HepG2 (cell line): ENCODE results near the gene FGF19. TPM values are rescaled to one million over a fixed set of nuclear protein-coding genes. Genes with fewer than 3 reads are reported as not detected.

Experiments
- ARNT ChIP-seq: fragments of 450-650 bp; IDR thresholded peaks from 2 replicates; pipeline ENCODE4 v1.6.1; 2017
- CENPT ChIP-seq: sonication (generic); formaldehyde crosslinking; IDR thresholded peaks from 2 replicates; pipeline ENCODE4 v1.8.0; 2022; ENCODE audit warnings: low read depth, mild to moderate bottlenecking, moderate library complexity, missing genetic modification reagents
- FOXC1 ChIP-seq: sonication (generic); formaldehyde crosslinking; IDR thresholded peaks from 2 replicates; pipeline ENCODE4 v1.8.0; 2022; ENCODE audit warnings: mild to moderate bottlenecking, missing genetic modification reagents, borderline replicate concordance
- HMG20B ChIP-seq: conservative IDR thresholded peaks from 2 replicates; pipeline ENCODE4 v1.6.1; 2016; ENCODE audit warnings: missing genetic modification reagents, missing compliant biosample characterization
- HNRNPLL ChIP-seq: fragments of 200-400 bp; formaldehyde crosslinking; IDR thresholded peaks from 2 replicates; pipeline ENCODE4 v1.6.1; 2017; ENCODE audit warnings: mild to moderate bottlenecking, low read depth, low read length; ENCODE audit not compliant: poor library complexity, severe bottlenecking
- KAT8 ChIP-seq: IDR thresholded peaks from 2 replicates; pipeline ENCODE4 v1.6.1; 2016; ENCODE audit warnings: missing genetic modification reagents, missing compliant biosample characterization
- MIER3 ChIP-seq: IDR thresholded peaks from 2 replicates; pipeline ENCODE4 v1.6.1; 2016; ENCODE audit warnings: missing compliant biosample characterization, borderline replicate concordance
- MTF2 ChIP-seq: sonication (generic); formaldehyde crosslinking; IDR thresholded peaks from 2 replicates; pipeline ENCODE4 v1.5.0; 2020; ENCODE audit warnings: missing genetic modification reagents, borderline replicate concordance
- NRL ChIP-seq: sonication (generic); formaldehyde crosslinking; IDR thresholded peaks from 2 replicates; pipeline ENCODE4 v1.5.0; 2020; ENCODE audit warnings: missing genetic modification reagents, mild to moderate bottlenecking, moderate library complexity, borderline replicate concordance
- RARA ChIP-seq: IDR thresholded peaks from 2 replicates; pipeline ENCODE4 v1.6.1; 2016; ENCODE audit warnings: missing genetic modification reagents, missing compliant biosample characterization
- SMAD1 ChIP-seq: sonication (generic); formaldehyde crosslinking; IDR thresholded peaks from 2 replicates; pipeline ENCODE4 v1.4.0; 2020; ENCODE audit warnings: missing genetic modification reagents, low read depth, mild to moderate bottlenecking, borderline replicate concordance
- SMAD9 ChIP-seq: sonication (generic); formaldehyde crosslinking; IDR thresholded peaks from 2 replicates; pipeline ENCODE4 v1.5.1; 2020; ENCODE audit warnings: mild to moderate bottlenecking, missing genetic modification reagents
- SP4 ChIP-seq: sonication (generic); formaldehyde crosslinking; IDR thresholded peaks from 2 replicates; pipeline ENCODE4 v1.8.1; 2023; ENCODE audit warnings: mild to moderate bottlenecking, missing genetic modification reagents
- ZBTB8A ChIP-seq: sonication (generic); formaldehyde crosslinking; IDR thresholded peaks from 2 replicates; pipeline ENCODE4 v1.4.0; 2020; ENCODE audit warnings: mild to moderate bottlenecking, low read depth, missing genetic modification reagents, borderline replicate concordance
- ZNF225 ChIP-seq: sonication (generic); formaldehyde crosslinking; IDR thresholded peaks from 2 replicates; pipeline ENCODE4 v1.4.0; 2020; ENCODE audit warnings: mild to moderate bottlenecking, missing genetic modification reagents
- ZNF3 ChIP-seq: IDR thresholded peaks from 2 replicates; pipeline ENCODE4 v1.7.0; 2017; ENCODE audit warnings: inconsistent platforms
- ZNF335 ChIP-seq: sonication (generic); formaldehyde crosslinking; IDR thresholded peaks from 2 replicates; pipeline ENCODE4 v1.4.0; 2020; ENCODE audit warnings: missing genetic modification reagents
- ZNF44 ChIP-seq: sonication (generic); formaldehyde crosslinking; IDR thresholded peaks from 2 replicates; pipeline ENCODE4 v1.5.1; 2020; ENCODE audit warnings: mild to moderate bottlenecking, missing genetic modification reagents
- ZNF644 ChIP-seq: IDR thresholded peaks from 2 replicates; pipeline ENCODE4 v1.6.1; 2016; ENCODE audit warnings: low read depth
- ZNF746 ChIP-seq: sonication (generic); formaldehyde crosslinking; IDR thresholded peaks from 2 replicates; pipeline ENCODE4 v1.8.0; 2022; ENCODE audit warnings: mild to moderate bottlenecking, missing genetic modification reagents
- polyA plus RNA-seq, 8 experiments: library from polyadenylated mRNA; depleted of rRNA in 3 of 8; stranded (reverse) in 7 of 8; unstranded in 1 of 8; fragments of >200 nt; fragmentation: Illumina TruSeq in 4 of 8; extraction: Trizol in 4 of 8; gene quantifications; 2 replicates each; pipeline versions ENCODE4 v1.2.1 to v1.2.3, GENCODE V29; 2011 to 2016; ENCODE audit warnings: low read depth in 4 of 8, missing spikeins in 1 of 8, mixed read lengths in 1 of 8; ENCODE audit not compliant: insufficient read depth in 1 of 8
- total RNA-seq, 5 experiments: library from RNA; depleted of rRNA; stranded (reverse); fragments of >200 nt; fragmentation: Illumina TruSeq; extraction: Trizol; gene quantifications; 2 replicates each; pipeline ENCODE4 v1.2.3, GENCODE V29; 2016; ENCODE audit warnings: low read depth in 1 of 5
- TF ChIP-seq, protein P1 (sequence below): sonication (generic); formaldehyde crosslinking; IDR thresholded peaks from 2 replicates; pipeline ENCODE4 v1.8.0; 2022; ENCODE audit warnings: missing genetic modification reagents, low read depth, mild to moderate bottlenecking, borderline replicate concordance
- TF ChIP-seq, protein P2 (sequence below): sonication (generic); formaldehyde crosslinking; IDR thresholded peaks from 2 replicates; pipeline ENCODE4 v1.4.0; 2020; ENCODE audit warnings: mild to moderate bottlenecking, missing genetic modification reagents
- TF ChIP-seq, protein P3 (sequence below): sonication (generic); formaldehyde crosslinking; IDR thresholded peaks from 2 replicates; pipeline ENCODE4 v1.4.0; 2020; ENCODE audit warnings: mild to moderate bottlenecking, missing genetic modification reagents
- TF ChIP-seq, protein P4 (sequence below): sonication (generic); formaldehyde crosslinking; conservative IDR thresholded peaks from 2 replicates; pipeline ENCODE4 v1.4.0; 2020; ENCODE audit warnings: missing genetic modification reagents
- TF ChIP-seq, protein P5 (sequence below): IDR thresholded peaks from 2 replicates; pipeline ENCODE4 v1.6.1; 2016; ENCODE audit warnings: missing genetic modification reagents, missing compliant biosample characterization

The FGF19 gene
- total and polyA plus RNA-seq, 2 of the 13 experiments (the other 11 are each of a cell fraction or from before 2014, with no cell fraction given) = 0.07 TPM; not detected in 1

DNA sequence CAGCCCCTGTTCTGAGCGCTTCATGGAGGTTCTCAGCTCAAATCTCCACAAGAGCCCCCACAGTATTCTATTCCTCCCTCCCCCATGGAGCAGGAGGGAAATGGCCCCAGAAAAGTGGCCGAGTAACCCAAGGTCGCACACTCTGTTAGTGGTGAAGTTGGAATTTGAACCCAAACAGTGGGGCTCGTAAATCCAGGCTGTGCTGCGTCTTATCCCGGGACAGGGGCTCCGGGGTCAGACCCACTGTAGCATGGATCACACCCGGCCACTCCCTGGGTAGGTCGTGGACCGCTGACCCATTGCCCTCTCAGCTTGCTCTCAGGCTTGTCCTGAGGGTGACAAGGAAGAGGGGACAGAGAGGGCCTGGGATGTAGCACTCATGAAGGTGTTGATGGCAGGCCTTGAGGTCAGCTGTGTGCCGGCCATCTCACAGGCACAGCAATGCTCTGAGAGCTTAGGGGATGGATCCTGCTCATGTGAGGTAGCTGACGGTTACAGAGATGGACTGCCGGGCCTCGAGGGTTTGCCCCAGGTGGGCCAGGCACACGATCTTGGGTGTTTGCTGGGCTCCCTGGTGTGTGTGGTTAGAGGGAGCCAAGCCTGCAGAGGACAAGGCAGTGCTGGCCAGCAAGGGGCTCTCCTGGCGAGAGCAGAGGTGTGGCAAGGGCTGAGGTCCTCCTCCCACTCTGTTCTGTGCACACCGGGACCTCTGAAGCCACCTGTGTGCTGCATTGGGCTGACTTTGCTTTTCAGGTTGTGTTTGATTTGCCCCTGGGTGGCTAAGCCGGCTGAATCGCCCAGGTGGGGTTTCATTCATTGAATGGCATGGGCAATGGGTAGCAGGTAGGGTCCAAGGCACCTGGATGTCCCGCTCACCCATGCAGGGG, 2.3 kb upstream of the FGF19 start (continued):
- TF ChIP-seq ZNF335 (CRISPR knock-in tag) (no peak), HNRNPLL (no peak), KAT8 (CRISPR knock-in tag) (peak; percentile 33), ZNF3 (no peak), NRL (CRISPR knock-in tag) (peak; percentile 77), ZNF746 (CRISPR knock-in tag) (no peak; the same call in 1 of the 2 replicates), ARNT (no peak), SP4 (CRISPR knock-in tag) (no peak), MIER3 (CRISPR knock-in tag) (no peak), SMAD9 (no peak; the same call in 1 of the 2 replicates), ZNF225 (CRISPR knock-in tag) (no peak; the same call in 1 of the 2 replicates), FOXC1 (0 out of 2 replicates have a peak, but pooled peaks have one; percentile 71), CENPT (CRISPR knock-in tag) (no peak), SMAD1 (CRISPR knock-in tag) (no peak), ZNF44 (CRISPR knock-in tag) (no peak), RARA (CRISPR knock-in tag) (peak; percentile 55; the same call in 1 of the 2 replicates), ZNF644 (CRISPR knock-in tag) (peak; percentile 75), MTF2 (CRISPR knock-in tag) (no peak), ZBTB8A (CRISPR knock-in tag) (no peak), HMG20B (no peak; the same call in 1 of the 2 replicates)
- TF ChIP-seq, protein P1, sequence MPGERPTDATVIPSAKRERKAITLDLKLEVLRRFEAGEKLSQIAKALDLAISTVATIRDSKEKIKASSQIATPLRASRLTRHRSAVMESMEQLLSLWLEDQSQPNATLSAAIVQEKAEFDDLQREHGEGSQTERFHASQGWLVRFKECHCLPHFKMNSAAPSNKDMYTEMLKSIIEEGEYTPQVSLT (CRISPR knock-in tag) = no peak
- TF ChIP-seq, protein P2, sequence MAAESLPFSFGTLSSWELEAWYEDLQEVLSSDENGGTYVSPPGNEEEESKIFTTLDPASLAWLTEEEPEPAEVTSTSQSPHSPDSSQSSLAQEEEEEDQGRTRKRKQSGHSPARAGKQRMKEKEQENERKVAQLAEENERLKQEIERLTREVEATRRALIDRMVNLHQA (CRISPR knock-in tag) = no peak
- TF ChIP-seq, protein P3, sequence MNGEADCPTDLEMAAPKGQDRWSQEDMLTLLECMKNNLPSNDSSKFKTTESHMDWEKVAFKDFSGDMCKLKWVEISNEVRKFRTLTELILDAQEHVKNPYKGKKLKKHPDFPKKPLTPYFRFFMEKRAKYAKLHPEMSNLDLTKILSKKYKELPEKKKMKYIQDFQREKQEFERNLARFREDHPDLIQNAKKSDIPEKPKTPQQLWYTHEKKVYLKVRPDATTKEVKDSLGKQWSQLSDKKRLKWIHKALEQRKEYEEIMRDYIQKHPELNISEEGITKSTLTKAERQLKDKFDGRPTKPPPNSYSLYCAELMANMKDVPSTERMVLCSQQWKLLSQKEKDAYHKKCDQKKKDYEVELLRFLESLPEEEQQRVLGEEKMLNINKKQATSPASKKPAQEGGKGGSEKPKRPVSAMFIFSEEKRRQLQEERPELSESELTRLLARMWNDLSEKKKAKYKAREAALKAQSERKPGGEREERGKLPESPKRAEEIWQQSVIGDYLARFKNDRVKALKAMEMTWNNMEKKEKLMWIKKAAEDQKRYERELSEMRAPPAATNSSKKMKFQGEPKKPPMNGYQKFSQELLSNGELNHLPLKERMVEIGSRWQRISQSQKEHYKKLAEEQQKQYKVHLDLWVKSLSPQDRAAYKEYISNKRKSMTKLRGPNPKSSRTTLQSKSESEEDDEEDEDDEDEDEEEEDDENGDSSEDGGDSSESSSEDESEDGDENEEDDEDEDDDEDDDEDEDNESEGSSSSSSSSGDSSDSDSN (CRISPR knock-in tag) = peak; percentile 28; the same call in 1 of the 2 replicates
- TF ChIP-seq, protein P4, sequence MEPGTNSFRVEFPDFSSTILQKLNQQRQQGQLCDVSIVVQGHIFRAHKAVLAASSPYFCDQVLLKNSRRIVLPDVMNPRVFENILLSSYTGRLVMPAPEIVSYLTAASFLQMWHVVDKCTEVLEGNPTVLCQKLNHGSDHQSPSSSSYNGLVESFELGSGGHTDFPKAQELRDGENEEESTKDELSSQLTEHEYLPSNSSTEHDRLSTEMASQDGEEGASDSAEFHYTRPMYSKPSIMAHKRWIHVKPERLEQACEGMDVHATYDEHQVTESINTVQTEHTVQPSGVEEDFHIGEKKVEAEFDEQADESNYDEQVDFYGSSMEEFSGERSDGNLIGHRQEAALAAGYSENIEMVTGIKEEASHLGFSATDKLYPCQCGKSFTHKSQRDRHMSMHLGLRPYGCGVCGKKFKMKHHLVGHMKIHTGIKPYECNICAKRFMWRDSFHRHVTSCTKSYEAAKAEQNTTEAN (CRISPR knock-in tag) = 0 out of 2 replicates have a peak, but pooled peaks have one; percentile 12
- TF ChIP-seq, protein P5, sequence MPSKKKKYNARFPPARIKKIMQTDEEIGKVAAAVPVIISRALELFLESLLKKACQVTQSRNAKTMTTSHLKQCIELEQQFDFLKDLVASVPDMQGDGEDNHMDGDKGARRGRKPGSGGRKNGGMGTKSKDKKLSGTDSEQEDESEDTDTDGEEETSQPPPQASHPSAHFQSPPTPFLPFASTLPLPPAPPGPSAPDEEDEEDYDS = no peak
